NCI-H146 treated with DMSO at 0.1 percent for 48 hours (cell line): ENCODE data around the gene GASK1B.

Source experiments
- DNase-seq: peaks from one replicate; lab custom pipeline; 2025; ENCODE audit not compliant: unreplicated experiment; lab: John Stamatoyannopoulos, UW

The GASK1B gene

GRCh38 chr4:158189422-158189821 lies 16.6 kb upstream of the GASK1B start:
- no peak for DNase-seq

GRCh38 chr4:158186815-158187214 lies 14.0 kb upstream of the GASK1B start:
- DNase-seq = no peak

- DNase-seq = no peak
These were observed 9.9 kb upstream of the GASK1B start for GRCh38 chr4:158182736-158183135.

- no peak for DNase-seq
These were observed 9.1 kb upstream of the GASK1B start for GRCh38 chr4:158181906-158182305.

- DNase-seq = no peak
These were observed 6.6 kb upstream of the GASK1B start for GRCh38 chr4:158179465-158179864.

GRCh38 chr4:158176776-158177175 lies 4.0 kb upstream of the GASK1B start:
- DNase-seq = no peak

GRCh38 chr4:158176108-158176507 lies 3.3 kb upstream of the GASK1B start:
- no peak for DNase-seq

- no peak for DNase-seq
These were observed 1.9 kb downstream of the GASK1B start for GRCh38 chr4:158170691-158171561.

GRCh38 chr4:158169931-158170690 lies 2.7 kb downstream of the GASK1B start:
- no peak for DNase-seq

GRCh38 chr4:158169506-158169905 lies 3.3 kb downstream of the GASK1B start:
- DNase-seq = no peak

GRCh38 chr4:158168606-158169005 lies 4.2 kb downstream of the GASK1B start:
- DNase-seq = no peak

- DNase-seq = no peak
These were observed 6.1 kb downstream of the GASK1B start for GRCh38 chr4:158166701-158167100.

- no peak for DNase-seq
These were observed 8.0 kb downstream of the GASK1B start for GRCh38 chr4:158164768-158165213.

GRCh38 chr4:158163941-158164767 lies 8.7 kb downstream of the GASK1B start:
- DNase-seq = no peak

- no peak for DNase-seq
These were observed 10.2 kb downstream of the GASK1B start for GRCh38 chr4:158162631-158163030.

- DNase-seq = no peak
These were observed 11.1 kb downstream of the GASK1B start for GRCh38 chr4:158161551-158162354.

GRCh38 chr4:158159718-158160094 lies 13.1 kb downstream of the GASK1B start:
- DNase-seq = no peak

GRCh38 chr4:158159054-158159717 lies 13.6 kb downstream of the GASK1B start:
- DNase-seq = no peak

- DNase-seq = no peak
These were observed 15.4 kb downstream of the GASK1B start for GRCh38 chr4:158157412-158157811.
